GM23338 (cell line): ENCODE data around the gene INPP4B. TPM values are rescaled to one million over a fixed set of nuclear protein-coding genes. Genes with fewer than 3 reads are reported as not detected.

ENCODE experiments used
- ATAC-seq: fragments of 200-7000 bp; cut with Tn5 transposase; 3 replicates; pipeline ENCODE4 v1.9.1; 2020
- DNase-seq: peaks from one replicate; pipeline ENCODE4 v3.0.0-alpha.2; 2015; ENCODE audit warnings: low spot score
- H2AFZ ChIP-seq: fragments of 200-600 bp; sonication (generic); 2 replicates; pipeline ENCODE4 v1.8.0; 2016; ENCODE audit warnings: antibody characterized with exemption, mild to moderate bottlenecking, moderate library complexity
- H3F3A ChIP-seq: fragments of 200-600 bp; sonication (generic); replicated peaks from 2 replicates; pipeline ENCODE4 v1.8.0; 2017; ENCODE audit warnings: antibody characterized with exemption, mixed run types, low read depth
- H3K27ac ChIP-seq: fragments of 200-600 bp; sonication (generic); 2 replicates; pipeline ENCODE4 v1.6.1; 2016; ENCODE audit warnings: low read depth
- H3K27me3 ChIP-seq: fragments of 200-600 bp; sonication (generic); 2 replicates; pipeline ENCODE4 v1.8.0; 2016; ENCODE audit warnings: mild to moderate bottlenecking, mixed run types, moderate library complexity; ENCODE audit not compliant: insufficient read depth
- H3K36me3 ChIP-seq: fragments of 200-600 bp; sonication (generic); 2 replicates; pipeline ENCODE4 v1.8.0; 2016; ENCODE audit warnings: mild to moderate bottlenecking; ENCODE audit not compliant: insufficient read depth
- H3K4me1 ChIP-seq: fragments of 200-600 bp; sonication (generic); 2 replicates; pipeline ENCODE4 v1.8.0; 2016; ENCODE audit warnings: mild to moderate bottlenecking, moderate library complexity; ENCODE audit not compliant: insufficient read depth
- H3K4me2 ChIP-seq: fragments of 200-600 bp; sonication (generic); 2 replicates; pipeline ENCODE4 v1.7.1; 2017; ENCODE audit warnings: mixed run types
- H3K4me3 ChIP-seq: fragments of 200-600 bp; sonication (generic); 2 replicates; pipeline ENCODE4 v1.6.1; 2016; ENCODE audit warnings: mixed run types
- H3K79me2 ChIP-seq: fragments of 200-600 bp; sonication (generic); replicated peaks from 2 replicates; pipeline ENCODE4 v1.8.0; 2017; ENCODE audit warnings: mild to moderate bottlenecking; ENCODE audit not compliant: insufficient read depth
- H3K9me2 ChIP-seq: fragments of 200-600 bp; sonication (generic); 2 replicates; pipeline ENCODE4 v1.8.0; 2017; ENCODE audit not compliant: insufficient read depth
- H4K20me1 ChIP-seq: fragments of 200-600 bp; sonication (generic); replicated peaks from 2 replicates; pipeline ENCODE4 v1.8.0; 2017; ENCODE audit warnings: mild to moderate bottlenecking; ENCODE audit not compliant: insufficient read depth
- H3K27ac Mint-ChIP-seq: 2 replicates; pipeline ENCODE4 v1.8.0; 2020; ENCODE audit warnings: inconsistent platforms, mild to moderate bottlenecking, moderate library complexity, mixed read lengths
- H3K27me3 Mint-ChIP-seq: 3 replicates; pipeline ENCODE4 v1.8.0; 2022; ENCODE audit warnings: low read depth, mild to moderate bottlenecking, moderate library complexity, mixed read lengths, inconsistent platforms; ENCODE audit not compliant: insufficient read depth, poor library complexity
- H3K36me3 Mint-ChIP-seq: 3 replicates; pipeline ENCODE4 v1.8.0; 2021; ENCODE audit warnings: low read depth, mild to moderate bottlenecking, inconsistent platforms, moderate library complexity, mixed read lengths
- H3K4me1 Mint-ChIP-seq: 3 replicates; pipeline ENCODE4 v1.8.0; 2020; ENCODE audit warnings: mild to moderate bottlenecking, inconsistent platforms, mixed read lengths
- H3K4me3 Mint-ChIP-seq: 3 replicates; pipeline ENCODE4 v1.8.0; 2021; ENCODE audit warnings: moderate library complexity, mild to moderate bottlenecking, inconsistent platforms, mixed read lengths
- H3K9me3 Mint-ChIP-seq: 3 replicates; pipeline ENCODE4 v1.8.0; 2020; ENCODE audit warnings: moderate library complexity, mild to moderate bottlenecking, inconsistent platforms, mixed read lengths
- EZH2phosphoT487 ChIP-seq: fragments of 200-600 bp; sonication (generic); IDR thresholded peaks from one replicate; pipeline ENCODE4 v1.8.1; 2018; ENCODE audit warnings: antibody characterized with exemption; ENCODE audit not compliant: unreplicated experiment
- POLR2AphosphoS5 ChIP-seq: IDR thresholded peaks from 2 replicates; pipeline ENCODE4 v1.6.1; 2016; ENCODE audit warnings: antibody characterized with exemption, low read depth
- STAT1 ChIP-seq: IDR thresholded peaks from one replicate; pipeline ENCODE4 v1.6.1; 2016; ENCODE audit warnings: antibody characterized with exemption; ENCODE audit not compliant: unreplicated experiment
- ZNF114 ChIP-seq: fragments of 250-450 bp; sonication (Bioruptor Pico); IDR thresholded peaks from 2 replicates; pipeline ENCODE4 v1.5.0; 2020; ENCODE audit warnings: mild to moderate bottlenecking, moderate library complexity
- ZNF331 ChIP-seq: fragments of 250-450 bp; sonication (Bioruptor Pico); IDR thresholded peaks from 2 replicates; pipeline ENCODE4 v1.5.0; 2020; ENCODE audit warnings: low read depth, mild to moderate bottlenecking, moderate library complexity
- polyA plus RNA-seq: library from polyadenylated mRNA; unstranded; fragments of >200 nt; fragmentation: Nextera tagmentation; extraction: Ambion mirVana; gene quantifications from 2 replicates; pipeline ENCODE4 v1.2.1, GENCODE V29; 2016
- total RNA-seq: library from RNA; depleted of rRNA; stranded (reverse); fragments of >200 nt; shearing (Covaris generic); gene quantifications from 2 replicates; pipeline ENCODE4 v1.2.3, GENCODE V29; 2014
- TF ChIP-seq, protein P1 (sequence below): IDR thresholded peaks from 2 replicates; pipeline ENCODE4 v1.6.1; 2016; ENCODE audit warnings: antibody characterized with exemption
- TF ChIP-seq, protein P2 (sequence below): IDR thresholded peaks from one replicate; pipeline ENCODE4 v1.6.1; 2018; ENCODE audit warnings: antibody characterized with exemption; ENCODE audit not compliant: unreplicated experiment

INPP4B gene
- total and polyA plus RNA-seq, 2 experiments from 2014 or later = 0.11 to 0.14 TPM

DNA sequence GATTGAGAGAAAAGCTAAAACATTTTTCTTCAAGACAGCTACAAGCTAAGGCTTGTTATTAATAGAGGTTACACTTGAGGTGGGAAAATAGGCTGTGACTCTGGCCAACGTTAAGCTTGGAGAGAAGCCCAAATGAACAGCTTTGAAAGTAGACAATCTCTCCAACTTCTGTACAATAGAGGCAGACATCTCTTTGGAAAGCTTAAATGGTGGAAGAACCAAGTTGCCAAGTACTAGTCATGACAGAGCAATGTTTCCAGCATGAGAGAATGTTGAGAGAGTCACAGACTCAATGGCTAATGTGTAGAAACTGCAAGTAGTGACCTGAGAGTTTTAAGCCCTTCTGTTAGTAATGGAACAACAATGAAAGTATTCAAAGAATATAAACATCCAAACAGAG lies 298.1 kb downstream of the INPP4B start (continued):
- no peak for TF ChIP-seq EZH2phosphoT487
- no peak for TF ChIP-seq ZNF114 (CRISPR knock-in tag)
- TF ChIP-seq, protein P1, sequence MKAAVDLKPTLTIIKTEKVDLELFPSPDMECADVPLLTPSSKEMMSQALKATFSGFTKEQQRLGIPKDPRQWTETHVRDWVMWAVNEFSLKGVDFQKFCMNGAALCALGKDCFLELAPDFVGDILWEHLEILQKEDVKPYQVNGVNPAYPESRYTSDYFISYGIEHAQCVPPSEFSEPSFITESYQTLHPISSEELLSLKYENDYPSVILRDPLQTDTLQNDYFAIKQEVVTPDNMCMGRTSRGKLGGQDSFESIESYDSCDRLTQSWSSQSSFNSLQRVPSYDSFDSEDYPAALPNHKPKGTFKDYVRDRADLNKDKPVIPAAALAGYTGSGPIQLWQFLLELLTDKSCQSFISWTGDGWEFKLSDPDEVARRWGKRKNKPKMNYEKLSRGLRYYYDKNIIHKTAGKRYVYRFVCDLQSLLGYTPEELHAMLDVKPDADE = no peak
- TF ChIP-seq, protein P2, sequence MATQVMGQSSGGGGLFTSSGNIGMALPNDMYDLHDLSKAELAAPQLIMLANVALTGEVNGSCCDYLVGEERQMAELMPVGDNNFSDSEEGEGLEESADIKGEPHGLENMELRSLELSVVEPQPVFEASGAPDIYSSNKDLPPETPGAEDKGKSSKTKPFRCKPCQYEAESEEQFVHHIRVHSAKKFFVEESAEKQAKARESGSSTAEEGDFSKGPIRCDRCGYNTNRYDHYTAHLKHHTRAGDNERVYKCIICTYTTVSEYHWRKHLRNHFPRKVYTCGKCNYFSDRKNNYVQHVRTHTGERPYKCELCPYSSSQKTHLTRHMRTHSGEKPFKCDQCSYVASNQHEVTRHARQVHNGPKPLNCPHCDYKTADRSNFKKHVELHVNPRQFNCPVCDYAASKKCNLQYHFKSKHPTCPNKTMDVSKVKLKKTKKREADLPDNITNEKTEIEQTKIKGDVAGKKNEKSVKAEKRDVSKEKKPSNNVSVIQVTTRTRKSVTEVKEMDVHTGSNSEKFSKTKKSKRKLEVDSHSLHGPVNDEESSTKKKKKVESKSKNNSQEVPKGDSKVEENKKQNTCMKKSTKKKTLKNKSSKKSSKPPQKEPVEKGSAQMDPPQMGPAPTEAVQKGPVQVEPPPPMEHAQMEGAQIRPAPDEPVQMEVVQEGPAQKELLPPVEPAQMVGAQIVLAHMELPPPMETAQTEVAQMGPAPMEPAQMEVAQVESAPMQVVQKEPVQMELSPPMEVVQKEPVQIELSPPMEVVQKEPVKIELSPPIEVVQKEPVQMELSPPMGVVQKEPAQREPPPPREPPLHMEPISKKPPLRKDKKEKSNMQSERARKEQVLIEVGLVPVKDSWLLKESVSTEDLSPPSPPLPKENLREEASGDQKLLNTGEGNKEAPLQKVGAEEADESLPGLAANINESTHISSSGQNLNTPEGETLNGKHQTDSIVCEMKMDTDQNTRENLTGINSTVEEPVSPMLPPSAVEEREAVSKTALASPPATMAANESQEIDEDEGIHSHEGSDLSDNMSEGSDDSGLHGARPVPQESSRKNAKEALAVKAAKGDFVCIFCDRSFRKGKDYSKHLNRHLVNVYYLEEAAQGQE = no peak
- TF ChIP-seq STAT1 = no peak

DNA sequence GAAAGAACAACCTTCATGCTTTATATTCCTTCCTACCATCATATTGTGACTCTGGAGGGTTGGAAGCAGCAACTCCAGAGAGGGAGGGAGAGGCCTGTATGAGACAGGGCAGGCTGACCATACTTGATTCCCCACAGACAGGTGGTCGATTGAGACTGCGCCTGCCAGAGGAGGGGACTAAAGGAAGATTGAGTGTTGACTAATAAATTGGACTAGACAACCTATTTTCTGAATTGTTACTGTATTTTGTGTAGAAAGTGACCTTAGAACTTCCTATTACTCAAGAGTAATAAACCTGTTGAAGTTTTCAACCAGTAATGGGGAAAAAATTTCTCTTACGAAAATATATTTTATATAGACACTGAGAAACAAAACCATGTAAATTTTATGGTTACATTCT lies 301.5 kb downstream of the INPP4B start:
- H3K27me3 ChIP-seq = no peaks in the 10 kb centered on the region
- H3K79me2 ChIP-seq = no peaks in the 10 kb centered on the region
- no peaks in the 10 kb centered on the region for H3F3A ChIP-seq
- no peaks in the 10 kb centered on the region for H3K36me3 ChIP-seq
- Mint-ChIP-seq H3K27ac (no peak overlapping the region), H3K27me3 (no peaks in the 10 kb centered on the region), H3K4me3 (no peak overlapping the region), H3K9me3 (no peaks in the 10 kb centered on the region), H3K4me1 (peaks cover 6% of the 10 kb centered on the region), H3K36me3 (no peaks in the 10 kb centered on the region)
- no peak for ATAC-seq
- H3K4me1 ChIP-seq = peaks cover 2% of the 10 kb centered on the region; the same call in 1 of the 2 replicates
- TF ChIP-seq ZNF114 (CRISPR knock-in tag) (no peak), POLR2AphosphoS5 (no peak), EZH2phosphoT487 (no peak), ZNF331 (CRISPR knock-in tag) (no peak)
- TF ChIP-seq, protein P2 = no peak
- TF ChIP-seq, protein P1 = no peak
- H3K27ac ChIP-seq = no peak overlapping the region
- H2AFZ ChIP-seq = no peak overlapping the region
- no peaks in the 10 kb centered on the region for H3K9me2 ChIP-seq
- no peaks in the 10 kb centered on the region for H4K20me1 ChIP-seq
- H3K4me2 ChIP-seq = no peak overlapping the region
- DNase-seq = no peak
- no peak overlapping the region for H3K4me3 ChIP-seq
